Activated T-cell treated with anti-CD3 and anti-CD28 coated beads for 24 hours (primary cell): ENCODE results near the gene DBH.
"Not testable (repeated sequence)": the region's sequence is repeated elsewhere in the genome, so short reads cannot be mapped to it uniquely, and the experiment has no call there.

Experiments used
- DNase-seq: peaks from one replicate; pipeline ENCODE4 v3.0.0-alpha.2; 2020; ENCODE audit warnings: low read depth

The DBH gene

DNA sequence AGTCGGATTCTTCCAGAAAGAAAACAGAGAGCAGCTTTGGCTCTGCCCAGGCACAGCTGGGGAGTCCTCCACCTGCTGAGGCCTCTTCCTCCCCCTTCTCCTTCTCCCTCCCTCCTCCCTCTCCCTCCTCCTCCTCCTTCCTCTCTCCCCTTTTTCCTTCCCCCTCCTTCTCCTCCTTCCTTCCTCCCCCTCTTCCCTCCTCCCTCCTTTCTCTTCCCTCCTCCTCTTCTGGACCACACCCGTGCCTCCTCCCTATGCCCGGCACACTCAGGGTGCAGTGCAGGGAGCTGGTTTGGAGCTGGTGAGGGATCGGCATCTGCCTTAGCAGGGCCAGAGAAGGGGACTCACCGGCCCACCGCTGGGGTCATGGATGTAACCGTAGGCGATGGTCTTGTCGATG lies 30.2 kb downstream of the DBH start:
- DNase-seq: no peak

GRCh38 chr9:133666845-133667244 lies 30.7 kb downstream of the DBH start:
- DNase-seq: no peak

GRCh38 chr9:133667759-133668450 lies 31.7 kb downstream of the DBH start:
- DNase-seq: no peak

GRCh38 chr9:133669182-133669801 lies 33.1 kb downstream of the DBH start:
- no peak for DNase-seq

GRCh38 chr9:133670466-133670865 lies 34.3 kb downstream of the DBH start:
- no peak for DNase-seq

- DNase-seq: no peak
Observed at GRCh38 chr9:133671371-133671770, 35.2 kb downstream of the DBH start.

GRCh38 chr9:133672503-133673257 lies 36.5 kb downstream of the DBH start:
- DNase-seq: no peak

DNA sequence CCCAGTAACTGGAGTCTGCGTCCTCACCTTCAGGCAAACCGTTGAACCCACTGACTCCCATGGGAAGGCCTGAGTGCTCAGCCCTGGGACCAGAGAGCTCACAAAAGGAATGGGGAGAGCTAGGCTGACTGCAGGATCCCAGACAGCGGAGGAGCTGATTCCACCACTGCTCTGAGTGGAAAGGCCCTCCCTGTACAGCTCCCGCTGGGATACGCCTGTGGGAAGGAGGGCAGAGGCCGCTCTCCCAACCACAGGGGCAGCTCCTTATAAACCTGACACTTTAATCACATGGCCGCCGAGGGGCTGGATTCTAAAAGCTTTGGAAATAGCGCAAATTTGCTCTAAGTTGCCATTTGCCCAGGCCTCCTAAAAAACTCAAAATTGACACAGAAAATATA lies 37.1 kb downstream of the DBH start:
- no peak for DNase-seq

- DNase-seq: no peak
Observed at GRCh38 chr9:133674091-133674490, 37.9 kb downstream of the DBH start.

GRCh38 chr9:133675796-133676195 lies 39.6 kb downstream of the DBH start:
- DNase-seq: not testable (repeated sequence)

GRCh38 chr9:133676450-133676849 lies 40.3 kb downstream of the DBH start:
- no peak for DNase-seq

DNA sequence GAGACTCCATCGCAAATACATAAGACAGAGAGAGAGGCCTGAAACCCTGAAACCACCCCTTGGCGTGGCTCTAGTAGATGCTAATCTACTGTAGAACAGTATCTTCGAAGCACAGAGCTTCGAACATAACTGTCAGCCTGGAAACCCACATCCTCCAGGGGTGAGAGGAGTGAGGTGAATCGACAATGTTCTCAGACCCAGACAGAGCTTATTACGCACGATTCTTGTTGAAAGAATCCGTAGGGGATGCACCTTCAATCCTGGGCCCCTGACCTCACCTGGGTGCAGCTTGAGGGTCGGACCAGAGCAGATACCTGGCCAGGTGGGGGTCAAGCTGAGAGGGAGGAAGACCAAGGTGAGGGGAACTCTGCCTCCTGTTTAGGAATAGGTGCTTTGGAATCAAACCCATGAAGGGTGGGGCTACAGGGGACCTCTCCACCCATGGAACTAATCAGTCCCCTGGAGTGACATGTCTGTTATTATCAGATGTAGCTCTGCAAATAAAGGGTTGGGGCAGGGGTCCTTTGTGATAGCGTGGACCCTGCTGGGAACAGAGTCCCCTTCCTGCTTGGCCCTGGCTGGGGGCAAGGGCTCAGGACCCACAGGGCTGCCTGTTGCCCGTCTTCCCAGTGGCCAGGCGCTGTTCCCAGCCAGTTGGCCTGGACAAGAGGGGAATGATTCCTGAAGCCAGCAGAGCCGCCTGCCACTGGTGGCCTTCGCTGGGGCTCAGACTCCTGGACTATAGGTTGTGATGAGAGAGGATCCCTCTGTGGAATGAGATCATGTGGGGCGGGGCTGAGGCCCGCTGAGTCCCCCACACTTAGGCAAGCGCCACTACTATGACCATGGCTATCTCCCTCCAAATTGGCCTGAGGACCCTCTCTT lies 41.2 kb downstream of the DBH start:
- peak; percentile 20 for DNase-seq

DNA sequence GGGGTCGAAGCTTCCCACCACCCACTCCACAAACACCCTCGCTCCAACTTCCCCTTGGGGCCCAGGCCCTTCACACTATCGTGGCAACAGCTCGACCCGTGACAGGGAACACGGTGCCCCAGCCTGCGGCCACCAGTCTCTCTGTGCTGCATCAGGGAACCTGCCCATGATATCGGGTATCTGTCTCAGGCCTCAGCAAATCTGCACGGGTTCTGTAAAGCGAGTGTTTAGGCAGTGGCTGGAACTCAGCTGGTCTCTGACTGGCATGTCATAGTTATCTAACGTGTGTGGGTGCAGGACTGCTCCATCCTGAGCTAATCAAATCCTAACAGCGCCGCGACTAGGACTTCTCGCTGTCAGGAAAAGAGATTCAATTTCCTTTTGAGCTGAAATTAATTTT lies 42.9 kb downstream of the DBH start:
- DNase-seq: no peak

GRCh38 chr9:133679466-133680061 lies 43.4 kb downstream of the DBH start:
- DNase-seq: no peak

DNA sequence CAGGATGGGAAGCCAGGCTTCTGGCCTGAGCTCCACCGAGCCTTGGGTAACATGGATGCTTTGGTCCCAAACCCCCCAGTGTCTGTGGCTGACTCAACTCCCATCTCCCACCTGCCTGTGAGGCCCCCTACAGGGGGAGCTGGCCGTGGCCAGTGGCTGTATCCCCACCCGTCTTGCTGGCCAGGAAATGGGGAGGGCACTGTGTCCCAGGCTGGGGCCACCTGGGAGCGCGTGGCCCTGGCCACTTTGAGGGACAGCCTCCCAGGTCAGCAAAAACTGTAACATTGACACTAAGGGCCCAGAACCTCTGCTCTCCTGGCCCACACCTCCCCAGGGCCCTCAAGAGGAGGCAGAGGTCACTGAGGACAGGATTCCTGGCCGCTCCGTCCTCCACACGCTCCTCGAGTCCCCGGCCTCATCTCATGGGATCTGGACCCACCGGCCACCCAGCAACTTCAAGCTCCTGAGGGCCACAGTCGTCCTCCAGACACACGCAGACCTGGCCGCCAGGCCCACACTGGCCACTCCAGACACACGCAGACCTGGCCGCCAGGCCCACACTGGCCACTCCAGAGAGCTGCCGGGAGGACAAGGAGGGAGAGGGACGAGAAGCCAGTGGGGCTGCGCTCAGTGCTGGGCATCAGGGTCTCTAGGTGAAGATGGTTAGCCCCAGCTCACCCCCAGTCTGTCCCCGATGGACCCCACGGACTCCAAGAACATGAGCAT lies 44.2 kb downstream of the DBH start:
- DNase-seq: no peak

DNA sequence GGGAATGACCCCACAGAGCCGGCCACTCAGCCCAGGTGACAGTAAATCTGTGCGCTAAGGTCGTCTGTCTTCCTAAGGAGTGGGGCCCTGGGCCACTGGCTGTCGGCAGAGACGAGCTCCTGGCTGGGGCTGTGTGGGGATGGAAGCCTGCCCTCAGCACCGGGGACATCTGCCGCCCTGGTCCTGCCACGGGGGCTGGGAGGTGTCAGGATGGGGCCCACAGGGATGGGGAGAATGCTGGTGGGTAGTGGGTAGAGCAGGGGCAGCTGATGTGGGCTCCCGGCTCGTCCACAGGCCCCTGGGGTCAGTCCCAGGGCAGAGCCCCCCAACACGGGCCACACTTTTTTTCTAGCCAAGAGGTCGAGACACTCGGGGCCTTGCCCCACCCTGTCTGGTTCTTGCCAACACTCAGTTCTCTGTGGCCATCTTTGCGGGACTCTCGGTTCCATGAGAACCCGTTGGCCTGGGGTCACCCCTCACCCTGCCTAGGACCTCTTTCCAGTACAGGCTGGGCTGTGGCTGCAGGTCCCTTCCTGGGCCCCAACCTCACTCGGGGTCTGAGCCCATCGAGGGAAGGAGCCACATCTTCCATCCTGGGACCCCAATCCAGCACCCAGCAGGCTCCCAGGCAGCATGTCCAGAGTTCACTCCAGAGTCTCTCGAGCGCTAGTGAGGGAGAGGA lies 45.0 kb downstream of the DBH start:
- no peak for DNase-seq

DNA sequence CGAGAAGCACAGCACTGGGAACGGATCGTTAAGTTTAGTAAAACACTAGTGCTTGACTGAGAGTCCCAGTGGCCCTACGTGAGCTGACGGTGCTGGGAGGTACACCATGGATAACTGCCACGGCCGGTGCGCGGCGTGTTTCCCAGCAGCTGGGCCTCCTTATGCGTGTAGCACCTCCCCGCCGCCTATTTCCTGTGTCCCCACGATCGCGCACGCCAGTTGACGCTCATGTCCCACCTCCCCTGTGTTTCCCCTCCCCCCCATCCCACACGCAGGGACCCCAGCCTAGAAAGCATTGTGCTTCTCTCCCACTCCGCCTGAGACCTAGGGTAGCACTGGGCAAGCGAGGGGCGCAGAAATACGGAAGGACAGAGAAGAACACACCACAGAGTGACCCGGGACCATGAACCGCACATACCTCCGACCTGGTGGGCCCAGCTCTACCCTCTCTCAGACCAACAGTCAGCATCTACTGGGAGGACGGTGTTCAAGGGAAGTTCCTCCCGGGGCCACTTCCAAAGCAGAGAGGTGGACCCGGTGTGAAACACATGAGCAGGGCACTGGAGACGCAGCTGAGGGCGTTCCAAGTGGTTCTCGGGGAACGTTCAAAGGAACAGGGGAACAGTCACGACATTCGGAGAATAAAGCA lies 45.6 kb downstream of the DBH start:
- no peak for DNase-seq

GRCh38 chr9:133682818-133683585 lies 46.8 kb downstream of the DBH start:
- DNase-seq: no peak

GRCh38 chr9:133683586-133684120 lies 47.5 kb downstream of the DBH start:
- peak; percentile 37 for DNase-seq
